Hepatic stellate cell (primary cell): ENCODE data around the gene SH3PXD2A.
"Not testable (repeated sequence)": the region's sequence is repeated elsewhere in the genome, so short reads cannot be mapped to it uniquely, and the experiment has no call there.

Experiments
- DNase-seq: peaks from one replicate; pipeline ENCODE4 v3.0.0; 2011; ENCODE audit warnings: low spot score

Gene SH3PXD2A

GRCh38 chr10:103790580-103790979, 64.8 kb downstream of the SH3PXD2A start:
- DNase-seq: no peak

GRCh38 chr10:103789771-103790201, 65.6 kb downstream of the SH3PXD2A start:
- no peak for DNase-seq

- no peak for DNase-seq
These were observed 66.2 kb downstream of the SH3PXD2A start for GRCh38 chr10:103789161-103789560.

- no peak for DNase-seq
These were observed 68.0 kb downstream of the SH3PXD2A start for GRCh38 chr10:103787331-103787730.

GRCh38 chr10:103786020-103786419, 69.4 kb downstream of the SH3PXD2A start:
- no peak for DNase-seq

DNA sequence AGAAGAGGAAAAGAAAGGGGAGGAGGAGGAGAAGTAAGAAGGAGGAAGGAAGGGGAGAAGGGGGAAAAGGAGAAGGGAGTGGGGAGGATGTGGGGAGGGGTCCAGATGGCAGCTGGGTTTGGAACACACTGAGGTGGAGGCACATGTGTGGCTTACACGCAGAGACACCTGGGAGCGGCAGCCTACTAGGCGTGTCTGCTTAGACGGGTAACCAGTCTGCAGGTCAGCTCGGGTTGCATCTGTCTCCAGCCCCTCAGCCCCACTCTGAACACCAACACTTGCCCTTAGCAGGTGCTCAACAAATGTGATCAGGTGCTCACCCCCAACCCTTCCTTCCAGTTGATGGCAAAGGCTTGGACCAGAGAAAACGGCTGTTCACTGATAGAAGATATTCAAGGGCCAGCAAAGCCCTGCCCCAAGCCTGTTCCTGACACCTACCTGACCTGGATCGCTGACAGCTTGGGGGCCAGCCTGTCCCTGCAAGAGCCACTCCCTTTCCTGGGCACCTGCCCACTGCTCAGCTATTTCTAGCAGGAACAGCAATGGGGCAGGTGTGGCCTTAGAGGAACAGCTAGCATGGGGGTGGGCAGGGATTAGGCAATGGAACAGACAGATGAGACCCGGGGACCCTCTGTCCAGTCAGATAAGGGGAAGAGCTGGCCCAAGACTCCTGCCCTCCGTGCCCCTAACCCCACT, 70.5 kb downstream of the SH3PXD2A start:
- no peak for DNase-seq

- DNase-seq: no peak
These were observed 71.3 kb downstream of the SH3PXD2A start for GRCh38 chr10:103784089-103784488.

DNA sequence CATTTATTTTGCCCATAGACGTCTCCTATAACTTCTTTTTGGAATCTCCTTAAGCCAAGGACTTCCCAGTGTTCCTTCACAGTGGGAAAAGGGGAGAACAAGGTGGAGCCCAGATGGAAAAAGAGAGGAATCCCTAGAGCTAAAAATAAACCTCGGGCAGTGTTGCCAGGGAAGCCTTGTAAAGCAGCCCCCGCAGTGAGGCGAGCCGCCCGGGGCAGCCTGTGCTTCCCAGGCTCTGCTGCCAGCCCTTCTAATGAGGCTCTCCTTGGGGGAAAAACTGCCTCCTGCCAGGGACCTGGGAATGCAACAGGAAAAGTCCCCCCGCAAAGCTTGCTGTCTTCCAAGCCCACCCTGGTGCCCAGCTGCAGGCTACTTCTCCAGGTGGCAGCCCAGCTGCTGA, 71.7 kb downstream of the SH3PXD2A start:
- no peak for DNase-seq

DNA sequence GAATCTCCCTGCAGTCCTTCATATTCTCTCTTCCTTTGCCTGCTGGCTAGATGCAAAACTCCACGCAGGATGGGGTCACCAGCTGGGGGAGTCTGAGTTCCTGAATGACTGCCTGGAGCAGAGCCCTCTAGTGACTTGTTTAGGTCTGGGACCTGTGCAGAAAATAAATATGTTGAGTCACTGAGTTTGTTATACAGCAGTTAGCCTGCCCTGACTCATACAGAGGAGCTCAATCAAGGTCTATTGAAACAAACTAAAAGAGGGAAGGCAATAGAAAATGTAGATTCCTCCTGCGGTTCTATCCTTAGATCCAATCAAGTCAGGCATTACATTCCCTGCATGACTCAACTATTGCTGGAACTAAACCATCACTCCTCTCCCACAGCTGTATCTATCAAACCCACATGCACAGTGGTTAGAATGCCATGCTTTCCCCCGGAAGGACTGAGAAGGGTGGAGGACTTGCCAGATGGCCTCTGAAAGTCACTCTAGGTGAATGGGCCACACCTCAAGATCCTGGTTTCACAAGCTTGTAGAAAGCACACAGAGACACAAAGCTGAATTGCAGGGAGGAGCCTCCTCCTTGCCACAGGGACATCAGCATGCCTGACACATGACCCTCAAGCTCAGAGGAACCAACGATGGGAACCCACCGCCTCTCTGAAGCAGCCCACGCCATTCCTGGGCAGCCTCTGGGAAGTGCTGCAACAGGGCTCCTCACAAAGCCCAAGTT, 73.9 kb downstream of the SH3PXD2A start:
- peak; percentile 89 for DNase-seq

- no peak for DNase-seq
These were observed 74.9 kb downstream of the SH3PXD2A start for GRCh38 chr10:103780242-103781149.

DNA sequence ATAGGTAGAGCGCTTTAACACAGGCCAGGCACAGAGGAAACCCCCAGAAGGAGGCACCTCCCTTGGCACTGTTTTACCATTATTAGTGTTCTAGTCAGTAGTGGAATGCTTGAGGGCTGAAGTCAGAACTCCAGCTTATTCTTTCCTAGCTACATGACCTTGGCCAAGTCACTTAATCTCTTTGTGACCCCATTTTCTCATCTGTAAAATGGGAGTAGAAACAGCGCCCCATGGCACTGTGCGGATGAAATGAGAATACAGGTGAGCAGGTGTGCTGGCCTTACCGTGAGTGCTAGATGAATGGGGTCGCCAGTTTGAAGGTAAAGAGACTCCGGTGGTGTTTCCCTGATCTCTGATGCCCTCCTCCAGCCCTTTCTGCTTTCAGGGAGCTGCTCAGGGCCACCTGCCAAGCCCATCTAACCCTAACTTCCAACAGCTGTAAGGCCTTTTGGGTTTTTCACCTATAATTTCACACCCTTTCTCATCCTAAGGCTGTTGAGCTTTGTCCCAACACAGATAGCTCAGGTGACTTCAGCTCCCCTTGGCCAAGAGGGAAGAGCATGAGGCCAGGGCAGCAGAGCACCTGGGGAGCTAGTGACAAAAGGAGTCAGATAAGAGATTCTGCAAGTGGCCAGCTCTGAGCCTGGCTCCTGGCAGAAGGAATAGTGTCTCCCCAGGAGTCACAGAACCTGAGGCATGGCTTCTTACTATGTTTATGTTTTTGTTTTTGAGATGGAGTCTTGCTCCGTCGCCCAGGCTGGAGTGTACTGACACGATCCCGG, 76.8 kb downstream of the SH3PXD2A start:
- DNase-seq: no peak

DNA sequence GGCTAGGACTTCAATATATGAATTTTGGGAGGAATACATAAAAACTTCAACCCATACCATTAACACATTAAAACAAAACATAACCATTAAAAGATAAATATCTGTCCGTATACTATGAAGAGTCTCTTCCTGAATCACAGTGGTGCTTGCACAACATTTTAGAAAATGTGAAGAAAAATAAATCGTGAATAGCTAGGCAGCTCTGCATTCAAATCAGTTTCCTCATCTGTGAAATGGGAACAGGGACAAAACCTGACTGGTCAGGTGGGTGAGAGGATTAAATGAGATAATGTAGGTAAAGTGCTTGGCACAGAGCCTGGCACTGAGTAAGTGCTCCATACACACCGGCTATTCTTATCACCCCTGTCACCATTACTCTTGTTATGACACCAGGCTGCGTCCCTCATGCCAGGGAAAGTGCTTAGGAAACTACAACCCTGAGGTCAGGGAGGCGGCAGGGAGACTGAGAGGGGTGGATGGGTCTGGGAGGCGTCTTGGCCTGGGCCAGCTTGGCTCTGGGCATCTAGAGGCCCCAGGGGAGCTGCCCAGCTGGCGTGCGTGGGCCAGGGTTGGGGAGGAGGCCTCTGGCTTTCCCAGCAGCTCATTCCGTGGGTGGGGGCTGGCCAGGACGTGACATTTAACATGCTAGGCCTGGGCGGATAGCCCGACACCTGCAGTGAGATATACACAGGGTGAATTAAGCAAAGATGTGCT, 78.3 kb downstream of the SH3PXD2A start:
- no peak for DNase-seq

DNA sequence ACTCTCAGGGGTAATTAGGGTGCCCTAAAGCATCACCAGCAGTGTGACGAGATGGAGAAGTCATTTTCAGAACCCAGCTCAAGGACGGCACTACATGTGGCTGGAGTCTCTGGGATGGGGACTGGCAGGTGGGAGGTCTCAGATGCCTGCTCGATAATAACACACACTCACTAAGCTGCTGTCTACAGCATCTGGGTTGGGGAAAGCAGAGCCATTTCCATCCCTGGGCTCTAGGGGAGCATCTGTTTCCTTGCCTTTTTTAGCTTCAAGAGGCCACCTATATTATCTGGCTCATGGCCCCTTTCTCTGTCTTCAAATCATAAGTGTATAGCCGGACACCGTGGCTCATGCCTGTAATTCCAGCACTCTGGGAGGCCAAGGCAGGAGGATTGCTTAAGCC, 79.6 kb downstream of the SH3PXD2A start:
- no peak for DNase-seq

- DNase-seq: not testable (repeated sequence)
These were observed 82.5 kb downstream of the SH3PXD2A start for GRCh38 chr10:103772846-103773245.

DNA sequence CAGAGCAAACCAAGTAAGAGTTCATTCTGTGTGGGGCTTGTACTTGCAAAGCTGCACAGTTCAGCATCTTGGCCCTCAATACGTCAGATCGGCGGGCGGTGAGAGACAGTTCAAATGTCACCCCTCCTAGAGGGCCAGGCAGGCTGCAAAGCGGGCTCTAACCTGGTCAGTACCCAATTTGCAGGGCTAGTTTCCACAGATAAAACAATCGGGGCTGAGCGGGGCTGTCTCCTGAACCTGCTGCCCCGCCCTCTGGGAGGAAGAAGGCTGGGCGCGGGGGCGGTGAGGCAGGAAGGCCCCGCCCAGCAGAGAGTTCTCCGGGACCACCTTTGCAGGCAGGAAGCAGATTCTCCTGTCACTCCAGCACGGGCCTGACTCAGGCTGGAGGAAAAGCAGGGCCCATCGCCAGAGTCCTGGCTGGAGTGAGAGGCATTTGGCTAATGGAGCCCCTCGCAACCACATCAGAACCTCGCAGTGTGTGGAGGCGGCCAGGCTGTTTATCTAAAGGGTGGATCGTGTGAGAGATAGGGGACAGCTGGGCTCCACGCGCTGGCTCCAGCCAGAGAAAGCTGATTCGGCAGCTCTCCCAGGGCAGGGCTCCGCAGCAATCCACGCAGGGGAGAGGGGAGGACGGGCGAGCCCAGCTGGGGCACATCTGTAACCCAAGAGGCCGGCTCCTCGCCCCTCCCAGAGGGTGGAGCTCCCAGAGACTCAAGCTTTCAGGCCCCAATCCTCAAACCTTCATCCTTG, 83.1 kb downstream of the SH3PXD2A start:
- DNase-seq: peak; percentile 90

- DNase-seq: no peak
These were observed 85.2 kb downstream of the SH3PXD2A start for GRCh38 chr10:103770139-103770538.

DNA sequence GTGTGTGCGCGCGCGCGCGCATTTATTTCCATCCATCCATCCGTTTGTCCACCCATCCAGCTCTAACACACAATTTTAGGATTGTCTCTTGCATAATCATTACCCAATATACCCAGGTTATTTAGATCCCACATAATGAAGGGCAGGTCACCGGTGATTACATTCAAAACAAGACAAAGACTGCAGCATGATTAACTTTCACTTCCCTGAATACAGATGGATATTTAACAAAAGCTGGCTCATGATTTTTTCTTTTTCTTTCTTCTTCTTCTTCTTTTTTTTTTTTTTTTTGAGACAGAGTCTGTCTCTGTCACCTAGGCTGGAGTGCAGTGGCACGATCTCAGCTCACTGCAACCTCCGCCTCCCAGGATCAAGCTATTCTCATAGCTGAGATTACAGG, 86.2 kb downstream of the SH3PXD2A start:
- no peak for DNase-seq

- no peak for DNase-seq
These were observed 87.0 kb downstream of the SH3PXD2A start for GRCh38 chr10:103768345-103768744.

GRCh38 chr10:103767756-103768155, 87.6 kb downstream of the SH3PXD2A start:
- DNase-seq: no peak

DNA sequence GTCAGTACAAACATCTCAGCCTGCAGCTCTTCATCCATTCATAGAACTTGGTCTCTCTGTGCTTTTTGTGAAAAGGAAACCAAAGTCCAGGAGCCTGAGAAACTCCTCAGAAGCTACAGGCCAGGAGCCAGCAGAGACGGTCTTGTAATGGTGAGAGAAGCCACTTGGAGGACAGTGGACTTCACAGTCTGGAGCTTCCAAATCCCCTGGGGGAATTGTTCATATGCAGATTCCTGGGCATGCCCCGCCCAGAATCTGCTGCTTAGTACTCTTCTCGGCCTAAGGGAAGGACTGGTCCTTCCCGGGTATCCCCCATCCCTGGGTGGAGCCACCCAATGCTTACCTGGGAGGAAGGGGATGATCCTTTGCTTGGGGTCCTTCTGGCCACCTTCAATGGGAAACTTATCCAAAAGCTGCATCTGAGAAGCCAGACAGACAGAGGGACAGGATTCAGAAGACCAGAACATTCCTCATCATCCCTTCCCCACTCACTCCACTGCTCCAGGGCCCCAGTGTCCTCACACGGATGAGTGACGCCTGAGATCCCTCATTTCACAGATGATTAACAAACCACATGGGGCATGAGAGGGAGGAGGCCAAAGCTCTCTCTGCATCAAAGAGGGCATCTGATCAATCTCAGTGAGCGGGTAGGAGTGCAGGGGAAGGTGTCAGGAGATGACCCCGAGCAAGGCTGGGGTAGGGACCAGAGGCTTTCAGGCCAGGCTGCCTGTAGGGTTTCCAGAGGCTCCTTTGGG, 88.4 kb downstream of the SH3PXD2A start:
- DNase-seq: no peak
